Fibroblast of pulmonary artery (primary cell): ENCODE data around the gene HEXA.
A peak's percentile ranks its signal among the peaks of the same experiment; 100 is the strongest.

Source experiments
- DNase-seq: peaks from one replicate; pipeline ENCODE4 v3.0.0-alpha.2; 2010; ENCODE audit warnings: low read depth
- H3K4me3 ChIP-seq: replicated peaks from 2 replicates; pipeline ENCODE4 v1.5.1; 2011; ENCODE audit warnings: low read depth, mild to moderate bottlenecking, control low read depth, low read length, moderate library complexity
- CTCF ChIP-seq: IDR thresholded peaks from 2 replicates; pipeline ENCODE4 v1.5.1; 2011; ENCODE audit warnings: mild to moderate bottlenecking, control low read depth, low read length, inconsistent platforms; ENCODE audit errors: missing control alignments

The HEXA gene

GRCh38 chr15:72331021-72331420 is 44.8 kb downstream of the HEXA start:
- TF ChIP-seq CTCF = no peak
- DNase-seq = no peak
- H3K4me3 ChIP-seq = no peak overlapping the region

GRCh38 chr15:72323752-72324151 is 52.1 kb downstream of the HEXA start:
- DNase-seq = no peak
- no peak for TF ChIP-seq CTCF

GRCh38 chr15:72319985-72320671 is 55.7 kb downstream of the HEXA start, which contains the start of gene CELF6:
Gene CELF6 (minus strand): TSS chr15:72320157. CDS start chr15:72319874, 283 bp downstream.
- DNase-seq = peak; percentile 81
- no peak for TF ChIP-seq CTCF
- peak within 1 kb of the TSS; percentile 55 for H3K4me3 ChIP-seq

More at GRCh38 chr15:72323752-72324151, 52.1 kb downstream of the HEXA start:
- no peak overlapping the region for H3K4me3 ChIP-seq

GRCh38 chr15:72319360-72319984 is 56.3 kb downstream of the HEXA start:
- TF ChIP-seq CTCF = no peak
- peak; percentile 65 for DNase-seq
- peak overlapping the region; percentile 55 for H3K4me3 ChIP-seq

- no peak for DNase-seq
- no peak for TF ChIP-seq CTCF
Observed at GRCh38 chr15:72318408-72318942, 57.3 kb downstream of the HEXA start.

GRCh38 chr15:72315706-72316370 is 60.0 kb downstream of the HEXA start:
- no peak for TF ChIP-seq CTCF
- no peak for DNase-seq
- no peak overlapping the region for H3K4me3 ChIP-seq

More at GRCh38 chr15:72318408-72318942, 57.3 kb downstream of the HEXA start:
- no peak overlapping the region for H3K4me3 ChIP-seq
